Ishikawa (cell line): ENCODE data around the gene AHCYL2.

Experiments
- CEBPB ChIP-seq: IDR thresholded peaks from 2 replicates; pipeline ENCODE4 v1.6.1; 2012
- CREB1 ChIP-seq: IDR thresholded peaks from 2 replicates; pipeline ENCODE4 v1.6.1; 2012; ENCODE audit warnings: low read depth
- EGR1 ChIP-seq: IDR thresholded peaks from 2 replicates; pipeline ENCODE4 v1.6.1; 2012
- EP300 ChIP-seq: IDR thresholded peaks from 2 replicates; pipeline ENCODE4 v1.6.1; 2012; ENCODE audit warnings: borderline replicate concordance
- FOXM1 ChIP-seq: IDR thresholded peaks from 2 replicates; pipeline ENCODE4 v1.6.1; 2012; ENCODE audit warnings: low read depth, borderline replicate concordance
- NFIC ChIP-seq: IDR thresholded peaks from 2 replicates; pipeline ENCODE4 v1.6.1; 2012
- RAD21 ChIP-seq: IDR thresholded peaks from 2 replicates; pipeline ENCODE4 v1.6.1; 2012; ENCODE audit warnings: low read depth
- TAF1 ChIP-seq: IDR thresholded peaks from 2 replicates; pipeline ENCODE4 v1.6.1; 2012; ENCODE audit warnings: low read depth, mild to moderate bottlenecking
- TCF12 ChIP-seq: IDR thresholded peaks from 2 replicates; pipeline ENCODE4 v1.6.1; 2012; ENCODE audit warnings: low read depth
- TEAD4 ChIP-seq: IDR thresholded peaks from 2 replicates; pipeline ENCODE4 v1.6.1; 2012
- USF1 ChIP-seq: IDR thresholded peaks from 2 replicates; pipeline ENCODE4 v1.6.1; 2012
- YY1 ChIP-seq: IDR thresholded peaks from 2 replicates; pipeline ENCODE4 v1.6.1; 2012; ENCODE audit warnings: low read depth
- ZBTB7A ChIP-seq: IDR thresholded peaks from 2 replicates; pipeline ENCODE4 v1.6.1; 2012; ENCODE audit warnings: low read depth
- TF ChIP-seq, protein P1 (sequence below): IDR thresholded peaks from 2 replicates; pipeline ENCODE4 v1.6.1; 2012
- TF ChIP-seq, protein P2 (sequence below): IDR thresholded peaks from 2 replicates; pipeline ENCODE4 v1.6.1; 2012; ENCODE audit warnings: low read depth, mild to moderate bottlenecking

Gene AHCYL2

GRCh38 chr7:129359176-129359575 is 134.3 kb downstream of the AHCYL2 start:
- TF ChIP-seq ZBTB7A (no peak), EP300 (no peak), TAF1 (no peak), RAD21 (no peak), CREB1 (no peak), EGR1 (no peak), CEBPB (no peak)
- TF ChIP-seq, protein P1, sequence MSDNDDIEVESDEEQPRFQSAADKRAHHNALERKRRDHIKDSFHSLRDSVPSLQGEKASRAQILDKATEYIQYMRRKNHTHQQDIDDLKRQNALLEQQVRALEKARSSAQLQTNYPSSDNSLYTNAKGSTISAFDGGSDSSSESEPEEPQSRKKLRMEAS: no peak

- TF ChIP-seq EP300: no peak
These were observed 134.8 kb downstream of the AHCYL2 start for GRCh38 chr7:129359638-129360037.

GRCh38 chr7:129361771-129362170 is 136.9 kb downstream of the AHCYL2 start:
- TF ChIP-seq ZBTB7A: no peak
- TF ChIP-seq FOXM1: no peak
- TF ChIP-seq TEAD4: no peak
- TF ChIP-seq, protein P1: no peak
- TF ChIP-seq CEBPB: no peak
- TF ChIP-seq, protein P2, sequence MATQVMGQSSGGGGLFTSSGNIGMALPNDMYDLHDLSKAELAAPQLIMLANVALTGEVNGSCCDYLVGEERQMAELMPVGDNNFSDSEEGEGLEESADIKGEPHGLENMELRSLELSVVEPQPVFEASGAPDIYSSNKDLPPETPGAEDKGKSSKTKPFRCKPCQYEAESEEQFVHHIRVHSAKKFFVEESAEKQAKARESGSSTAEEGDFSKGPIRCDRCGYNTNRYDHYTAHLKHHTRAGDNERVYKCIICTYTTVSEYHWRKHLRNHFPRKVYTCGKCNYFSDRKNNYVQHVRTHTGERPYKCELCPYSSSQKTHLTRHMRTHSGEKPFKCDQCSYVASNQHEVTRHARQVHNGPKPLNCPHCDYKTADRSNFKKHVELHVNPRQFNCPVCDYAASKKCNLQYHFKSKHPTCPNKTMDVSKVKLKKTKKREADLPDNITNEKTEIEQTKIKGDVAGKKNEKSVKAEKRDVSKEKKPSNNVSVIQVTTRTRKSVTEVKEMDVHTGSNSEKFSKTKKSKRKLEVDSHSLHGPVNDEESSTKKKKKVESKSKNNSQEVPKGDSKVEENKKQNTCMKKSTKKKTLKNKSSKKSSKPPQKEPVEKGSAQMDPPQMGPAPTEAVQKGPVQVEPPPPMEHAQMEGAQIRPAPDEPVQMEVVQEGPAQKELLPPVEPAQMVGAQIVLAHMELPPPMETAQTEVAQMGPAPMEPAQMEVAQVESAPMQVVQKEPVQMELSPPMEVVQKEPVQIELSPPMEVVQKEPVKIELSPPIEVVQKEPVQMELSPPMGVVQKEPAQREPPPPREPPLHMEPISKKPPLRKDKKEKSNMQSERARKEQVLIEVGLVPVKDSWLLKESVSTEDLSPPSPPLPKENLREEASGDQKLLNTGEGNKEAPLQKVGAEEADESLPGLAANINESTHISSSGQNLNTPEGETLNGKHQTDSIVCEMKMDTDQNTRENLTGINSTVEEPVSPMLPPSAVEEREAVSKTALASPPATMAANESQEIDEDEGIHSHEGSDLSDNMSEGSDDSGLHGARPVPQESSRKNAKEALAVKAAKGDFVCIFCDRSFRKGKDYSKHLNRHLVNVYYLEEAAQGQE: no peak
- TF ChIP-seq YY1: no peak
- TF ChIP-seq TCF12: no peak
- no peak for TF ChIP-seq TAF1
- no peak for TF ChIP-seq CREB1
- TF ChIP-seq EP300: no peak
- TF ChIP-seq NFIC: no peak
- no peak for TF ChIP-seq RAD21
- no peak for TF ChIP-seq USF1
- no peak for TF ChIP-seq EGR1

- TF ChIP-seq CEBPB (no peak), TCF12 (no peak), ZBTB7A (no peak), TAF1 (no peak), RAD21 (no peak), YY1 (no peak), EP300 (no peak), NFIC (no peak), FOXM1 (no peak), TEAD4 (no peak), CREB1 (no peak), EGR1 (no peak), USF1 (no peak)
- TF ChIP-seq, protein P1: no peak
- TF ChIP-seq, protein P2: no peak
These were observed 137.7 kb downstream of the AHCYL2 start for GRCh38 chr7:129362496-129362895.

DNA sequence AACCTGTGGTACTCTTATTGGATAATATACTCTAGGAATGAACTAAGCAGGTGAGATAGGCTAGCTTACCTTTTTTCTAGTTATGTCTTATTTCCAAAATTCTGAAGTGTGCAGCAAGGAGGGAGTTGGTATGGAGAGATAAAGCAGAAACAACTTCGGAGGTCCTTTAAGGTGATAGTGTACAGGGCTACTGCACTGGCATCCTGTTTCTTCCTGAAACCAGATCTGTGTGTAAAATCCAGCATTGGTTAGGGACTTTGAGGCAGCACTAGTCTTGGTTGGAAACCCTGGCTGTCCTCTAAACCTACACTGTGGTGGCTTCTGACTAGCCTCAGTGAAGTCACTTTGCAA is 142.5 kb downstream of the AHCYL2 start:
- no peak for TF ChIP-seq FOXM1
- no peak for TF ChIP-seq NFIC
- TF ChIP-seq TCF12: no peak
- no peak for TF ChIP-seq EP300
- no peak for TF ChIP-seq ZBTB7A
- TF ChIP-seq, protein P1: no peak
- TF ChIP-seq CREB1: no peak
- TF ChIP-seq, protein P2: no peak
- TF ChIP-seq TAF1: no peak
- no peak for TF ChIP-seq TEAD4
- TF ChIP-seq EGR1: no peak
- TF ChIP-seq CEBPB: no peak
- no peak for TF ChIP-seq RAD21
